ENCODE results near the gene NYAP2. TPM values are rescaled to one million over a fixed set of nuclear protein-coding genes. Genes with fewer than 3 reads are reported as not detected.

Gene NYAP2

GRCh38 chr2:225678792-225679191 is 279.3 kb downstream of the NYAP2 start:
- Histone ChIP-seq H3K36me3 (ENCODE audit: insufficient read depth, low read length) (no peaks in the 10 kb centered on the region), H3K9me3 (replicated peaks; ENCODE audit: low read length) (no peaks in the 10 kb centered on the region), H3K4me3 (ENCODE audit: low read length) (no peak overlapping the region), H3K27me3 (ENCODE audit: control insufficient read depth, insufficient read depth, low read length) (no peaks in the 10 kb centered on the region), H3K4me2 (ENCODE audit: low read length) (no peak overlapping the region), H3K9ac (ENCODE audit: low read depth, low read length) (no peak overlapping the region), H3K4me1 (ENCODE audit: control insufficient read depth, insufficient read depth, low read length) (no peaks in the 10 kb centered on the region)

- H3K4me2 ChIP-seq (ENCODE audit: low read length): no peak overlapping the region
- no peaks in the 10 kb centered on the region for H3K36me3 ChIP-seq (ENCODE audit: insufficient read depth, low read length)
- no peak overlapping the region for H3K9ac ChIP-seq (ENCODE audit: low read depth, low read length)
- no peaks in the 10 kb centered on the region for H3K9me3 ChIP-seq (replicated peaks; ENCODE audit: low read length)
- H3K4me3 ChIP-seq (ENCODE audit: low read length): no peak overlapping the region
- H3K27me3 ChIP-seq (ENCODE audit: control insufficient read depth, insufficient read depth, low read length): no peaks in the 10 kb centered on the region
- no peaks in the 10 kb centered on the region for H3K4me1 ChIP-seq (ENCODE audit: control insufficient read depth, insufficient read depth, low read length)
Measured at GRCh38 chr2:225683258-225683657, 283.7 kb downstream of the NYAP2 start.

- H3K9me3 ChIP-seq (replicated peaks; ENCODE audit: low read length): no peaks in the 10 kb centered on the region
- H3K4me2 ChIP-seq (ENCODE audit: low read length): no peak overlapping the region
- H3K4me1 ChIP-seq (ENCODE audit: control insufficient read depth, insufficient read depth, low read length): no peaks in the 10 kb centered on the region
- no peaks in the 10 kb centered on the region for H3K36me3 ChIP-seq (ENCODE audit: insufficient read depth, low read length)
- no peak overlapping the region for H3K4me3 ChIP-seq (ENCODE audit: low read length)
- H3K9ac ChIP-seq (ENCODE audit: low read depth, low read length): no peak overlapping the region
- H3K27me3 ChIP-seq (ENCODE audit: control insufficient read depth, insufficient read depth, low read length): no peaks in the 10 kb centered on the region
Measured at GRCh38 chr2:225690153-225690552, 290.6 kb downstream of the NYAP2 start.

- H3K4me2 ChIP-seq (ENCODE audit: low read length): no peak overlapping the region
- H3K4me1 ChIP-seq (ENCODE audit: control insufficient read depth, insufficient read depth, low read length): no peaks in the 10 kb centered on the region
- H3K4me3 ChIP-seq (ENCODE audit: low read length): no peak overlapping the region
- H3K9me3 ChIP-seq (replicated peaks; ENCODE audit: low read length): no peaks in the 10 kb centered on the region
- no peak overlapping the region for H3K9ac ChIP-seq (ENCODE audit: low read depth, low read length)
- no peaks in the 10 kb centered on the region for H3K36me3 ChIP-seq (ENCODE audit: insufficient read depth, low read length)
- H3K27me3 ChIP-seq (ENCODE audit: control insufficient read depth, insufficient read depth, low read length): no peaks in the 10 kb centered on the region
Measured at GRCh38 chr2:225691711-225692110, 292.2 kb downstream of the NYAP2 start.

- H3K4me1 ChIP-seq (ENCODE audit: control insufficient read depth, insufficient read depth, low read length): no peaks in the 10 kb centered on the region
- H3K27me3 ChIP-seq (ENCODE audit: control insufficient read depth, insufficient read depth, low read length): no peaks in the 10 kb centered on the region
- H3K36me3 ChIP-seq (ENCODE audit: insufficient read depth, low read length): no peaks in the 10 kb centered on the region
- H3K9me3 ChIP-seq (replicated peaks; ENCODE audit: low read length): no peaks in the 10 kb centered on the region
- no peak overlapping the region for H3K9ac ChIP-seq (ENCODE audit: low read depth, low read length)
- H3K4me2 ChIP-seq (ENCODE audit: low read length): no peak overlapping the region
- no peak overlapping the region for H3K4me3 ChIP-seq (ENCODE audit: low read length)
Measured at GRCh38 chr2:225693259-225693658, 293.7 kb downstream of the NYAP2 start.

- no peaks in the 10 kb centered on the region for H3K9me3 ChIP-seq (replicated peaks; ENCODE audit: low read length)
- H3K36me3 ChIP-seq (ENCODE audit: insufficient read depth, low read length): no peaks in the 10 kb centered on the region
- H3K9ac ChIP-seq (ENCODE audit: low read depth, low read length): no peak overlapping the region
- H3K4me2 ChIP-seq (ENCODE audit: low read length): no peak overlapping the region
- H3K4me1 ChIP-seq (ENCODE audit: control insufficient read depth, insufficient read depth, low read length): no peaks in the 10 kb centered on the region
- H3K27me3 ChIP-seq (ENCODE audit: control insufficient read depth, insufficient read depth, low read length): no peaks in the 10 kb centered on the region
- H3K4me3 ChIP-seq (ENCODE audit: low read length): no peak overlapping the region
Measured at GRCh38 chr2:225694664-225695063, 295.2 kb downstream of the NYAP2 start.

GRCh38 chr2:225697936-225698335 is 298.4 kb downstream of the NYAP2 start:
- H3K4me2 ChIP-seq (ENCODE audit: low read length): no peak overlapping the region
- no peaks in the 10 kb centered on the region for H3K27me3 ChIP-seq (ENCODE audit: control insufficient read depth, insufficient read depth, low read length)
- no peak overlapping the region for H3K4me3 ChIP-seq (ENCODE audit: low read length)
- H3K9me3 ChIP-seq (replicated peaks; ENCODE audit: low read length): no peaks in the 10 kb centered on the region
- H3K9ac ChIP-seq (ENCODE audit: low read depth, low read length): no peak overlapping the region
- no peaks in the 10 kb centered on the region for H3K4me1 ChIP-seq (ENCODE audit: control insufficient read depth, insufficient read depth, low read length)
- no peaks in the 10 kb centered on the region for H3K36me3 ChIP-seq (ENCODE audit: insufficient read depth, low read length)

Small RNAs within 50 kb of the gene (small RNA-seq; reads per million reads assigned to genes)
- gene AC016717.1: not detected

Data from skeletal muscle satellite cell (primary cell).